Neural cell (in vitro differentiated cells): Measurements from ENCODE around the gene TMED3. TPM values are rescaled to one million over a fixed set of nuclear protein-coding genes. Genes with fewer than 3 reads are reported as not detected.
A peak's percentile ranks its signal among the peaks of the same experiment; 100 is the strongest.

Source experiments
- H2AFZ ChIP-seq: fragments of 200-600, 300-800 bp; sonication (generic), shearing (Covaris generic); 2 replicates; pipeline ENCODE4 v1.6.0; 2014; ENCODE audit warnings: low read depth, mild to moderate bottlenecking, antibody characterized with exemption, low read length, moderate library complexity
- H3F3A ChIP-seq: fragments of 200-600 bp; shearing (Covaris generic); 2 replicates; pipeline ENCODE4 v1.6.1; 2016; ENCODE audit warnings: mild to moderate bottlenecking, moderate library complexity, mixed read lengths, antibody characterized with exemption, low read length; ENCODE audit not compliant: insufficient read depth, poor library complexity, severe bottlenecking
- H3K27ac ChIP-seq: fragments of 200-600, 300-800 bp; sonication (generic), shearing (Covaris generic); 2 replicates; pipeline ENCODE4 v1.5.1; 2014; ENCODE audit warnings: mild to moderate bottlenecking, low read length, moderate library complexity
- H3K27me3 ChIP-seq: fragments of 300-800, 200-600 bp; sonication (generic), shearing (Covaris generic); 2 replicates; pipeline ENCODE4 v1.6.0; 2014; ENCODE audit warnings: mild to moderate bottlenecking, low read depth, low read length, moderate library complexity; ENCODE audit not compliant: insufficient read depth
- H3K36me3 ChIP-seq: fragments of 300-800, 200-600 bp; sonication (generic), shearing (Covaris generic); 2 replicates; pipeline ENCODE4 v1.5.1; 2014; ENCODE audit warnings: mild to moderate bottlenecking, antibody characterized with exemption, low read length, moderate library complexity; ENCODE audit not compliant: insufficient read depth
- H3K4me2 ChIP-seq: fragments of 300-800, 200-600 bp; sonication (generic), shearing (Covaris generic); 2 replicates; pipeline ENCODE4 v1.6.0; 2014; ENCODE audit warnings: mild to moderate bottlenecking, low read length
- H3K4me3 ChIP-seq: fragments of 300-800, 200-600 bp; sonication (generic), shearing (Covaris generic); 2 replicates; pipeline ENCODE4 v1.5.1; 2014; ENCODE audit warnings: mild to moderate bottlenecking, low read length, moderate library complexity
- H3K79me2 ChIP-seq: fragments of 200-600 bp; shearing (Covaris generic); replicated peaks from 2 replicates; pipeline ENCODE4 v1.6.0; 2014; ENCODE audit warnings: mild to moderate bottlenecking, low read length, moderate library complexity; ENCODE audit not compliant: insufficient read depth
- H3K9ac ChIP-seq: fragments of 300-800, 200-600 bp; sonication (generic), shearing (Covaris generic); 2 replicates; pipeline ENCODE4 v1.6.1; 2016; ENCODE audit warnings: mild to moderate bottlenecking, low read length, mixed read lengths
- H3K9me2 ChIP-seq: fragments of 200-600 bp; shearing (Covaris generic); 2 replicates; pipeline ENCODE4 v1.6.1; 2016; ENCODE audit warnings: mild to moderate bottlenecking, low read length, mixed read lengths; ENCODE audit not compliant: insufficient read depth
- H3K9me3 ChIP-seq: fragments of 200-600, 300-800 bp; sonication (generic), shearing (Covaris generic); 2 replicates; pipeline ENCODE4 v1.6.1; 2016; ENCODE audit warnings: mild to moderate bottlenecking, mixed run types, low read length, moderate library complexity, mixed read lengths
- H4K20me1 ChIP-seq: fragments of 200-600 bp; shearing (Covaris generic); 2 replicates; pipeline ENCODE4 v1.6.1; 2016; ENCODE audit warnings: mild to moderate bottlenecking, mixed run types; ENCODE audit not compliant: insufficient read depth
- EP300 ChIP-seq: fragments of 450-650 bp; conservative IDR thresholded peaks from 2 replicates; pipeline ENCODE4 v1.6.1; 2014; ENCODE audit warnings: antibody characterized with exemption, mild to moderate bottlenecking, moderate library complexity; ENCODE audit not compliant: poor library complexity, severe bottlenecking
- EZH2 ChIP-seq: fragments of 200-600, 300-800 bp; shearing (Covaris generic), sonication (generic); IDR thresholded peaks from 2 replicates; pipeline ENCODE4 v1.6.1; 2014; ENCODE audit warnings: antibody characterized with exemption, low read length, borderline replicate concordance, mild to moderate bottlenecking; ENCODE audit not compliant: insufficient read depth, poor library complexity, severe bottlenecking
- MXI1 ChIP-seq: fragments of 450-650 bp; conservative IDR thresholded peaks from 2 replicates; pipeline ENCODE4 v1.6.1; 2014; ENCODE audit warnings: antibody characterized with exemption, mild to moderate bottlenecking; ENCODE audit not compliant: poor library complexity, severe bottlenecking
- POLR2AphosphoS5 ChIP-seq: IDR thresholded peaks from 2 replicates; pipeline ENCODE4 v1.6.1; 2012
- RAD21 ChIP-seq: fragments of 450-650 bp; conservative IDR thresholded peaks from 2 replicates; pipeline ENCODE4 v1.6.1; 2014; ENCODE audit warnings: antibody characterized with exemption, mild to moderate bottlenecking, moderate library complexity
- REST ChIP-seq: IDR thresholded peaks from 2 replicates; pipeline ENCODE4 v1.6.1; 2012; ENCODE audit warnings: borderline replicate concordance
- SMC3 ChIP-seq: fragments of 450-650 bp; conservative IDR thresholded peaks from 2 replicates; pipeline ENCODE4 v1.6.1; 2014; ENCODE audit warnings: antibody characterized with exemption, mild to moderate bottlenecking, moderate library complexity; ENCODE audit not compliant: poor library complexity
- TAF1 ChIP-seq: IDR thresholded peaks from 2 replicates; pipeline ENCODE4 v1.6.1; 2012; ENCODE audit warnings: low read depth
- polyA plus RNA-seq: library from polyadenylated mRNA; depleted of rRNA; stranded (reverse); fragments of >200 nt; gene quantifications from 2 replicates; pipeline ENCODE4 v1.2.3, GENCODE V29; 2014
- TF ChIP-seq, protein P1 (sequence below): fragments of 450-650 bp; IDR thresholded peaks from 2 replicates; pipeline ENCODE4 v1.5.1; 2014; ENCODE audit warnings: antibody characterized with exemption, mild to moderate bottlenecking, moderate library complexity; ENCODE audit not compliant: poor library complexity, severe bottlenecking

TMED3 gene
- polyA plus RNA-seq, 1 donor from 2014 or later, result 83.5 TPM

DNA sequence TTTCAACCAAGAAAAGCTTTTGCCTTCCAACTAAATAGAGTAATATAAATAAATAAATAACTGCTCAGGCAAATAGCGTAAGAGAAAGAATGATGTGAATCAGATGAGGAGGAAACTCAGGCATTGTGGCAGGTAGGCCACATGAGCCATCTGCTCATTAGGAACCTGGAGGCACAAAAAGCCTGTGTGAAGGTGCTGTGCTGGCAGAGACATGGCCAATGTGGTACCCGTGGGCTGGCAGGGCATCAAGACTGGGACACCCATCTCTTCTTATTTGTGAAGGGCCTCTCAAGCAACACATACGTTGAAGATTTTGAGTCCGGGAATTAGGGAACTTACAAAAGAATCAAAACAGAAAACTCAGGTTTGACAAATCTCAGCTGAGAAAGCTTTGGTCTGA lies 18.9 kb upstream of the TMED3 start:
- Histone ChIP-seq H3K4me3 (no peak overlapping the region), H3K4me2 (no peak overlapping the region), H3F3A (no peaks in the 10 kb centered on the region), H3K9me3 (no peaks in the 10 kb centered on the region), H2AFZ (no peak overlapping the region), H3K9ac (no peak overlapping the region), H4K20me1 (no peaks in the 10 kb centered on the region), H3K9me2 (no peaks in the 10 kb centered on the region), H3K27me3 (peaks cover 22% of the 10 kb centered on the region), H3K36me3 (no peaks in the 10 kb centered on the region), H3K27ac (no peak overlapping the region), H3K79me2 (no peaks in the 10 kb centered on the region)
- TF ChIP-seq SMC3 (no peak), EZH2 (no peak)

- H3K27ac ChIP-seq, result no peak overlapping the region
- no peaks in the 10 kb centered on the region for H3F3A ChIP-seq
- no peaks in the 10 kb centered on the region for H3K9me2 ChIP-seq
- H3K79me2 ChIP-seq, result no peaks in the 10 kb centered on the region
- no peak overlapping the region for H3K4me3 ChIP-seq
- H3K36me3 ChIP-seq, result no peaks in the 10 kb centered on the region
- no peak overlapping the region for H3K4me2 ChIP-seq
- H2AFZ ChIP-seq, result no peak overlapping the region
- peaks cover 9% of the 10 kb centered on the region for H3K27me3 ChIP-seq
- TF ChIP-seq, protein P1, sequence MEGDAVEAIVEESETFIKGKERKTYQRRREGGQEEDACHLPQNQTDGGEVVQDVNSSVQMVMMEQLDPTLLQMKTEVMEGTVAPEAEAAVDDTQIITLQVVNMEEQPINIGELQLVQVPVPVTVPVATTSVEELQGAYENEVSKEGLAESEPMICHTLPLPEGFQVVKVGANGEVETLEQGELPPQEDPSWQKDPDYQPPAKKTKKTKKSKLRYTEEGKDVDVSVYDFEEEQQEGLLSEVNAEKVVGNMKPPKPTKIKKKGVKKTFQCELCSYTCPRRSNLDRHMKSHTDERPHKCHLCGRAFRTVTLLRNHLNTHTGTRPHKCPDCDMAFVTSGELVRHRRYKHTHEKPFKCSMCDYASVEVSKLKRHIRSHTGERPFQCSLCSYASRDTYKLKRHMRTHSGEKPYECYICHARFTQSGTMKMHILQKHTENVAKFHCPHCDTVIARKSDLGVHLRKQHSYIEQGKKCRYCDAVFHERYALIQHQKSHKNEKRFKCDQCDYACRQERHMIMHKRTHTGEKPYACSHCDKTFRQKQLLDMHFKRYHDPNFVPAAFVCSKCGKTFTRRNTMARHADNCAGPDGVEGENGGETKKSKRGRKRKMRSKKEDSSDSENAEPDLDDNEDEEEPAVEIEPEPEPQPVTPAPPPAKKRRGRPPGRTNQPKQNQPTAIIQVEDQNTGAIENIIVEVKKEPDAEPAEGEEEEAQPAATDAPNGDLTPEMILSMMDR, result no peak
- no peak for TF ChIP-seq TAF1
- TF ChIP-seq RAD21, result no peak
- TF ChIP-seq REST, result no peak
- TF ChIP-seq MXI1, result no peak
- TF ChIP-seq SMC3, result no peak
- TF ChIP-seq EZH2, result no peak
- TF ChIP-seq POLR2AphosphoS5, result no peak
- TF ChIP-seq EP300, result no peak
- no peaks in the 10 kb centered on the region for H3K9me3 ChIP-seq
- H4K20me1 ChIP-seq, result no peaks in the 10 kb centered on the region
- H3K9ac ChIP-seq, result no peak overlapping the region
Observed at GRCh38 chr15:79294075-79294474, 16.8 kb upstream of the TMED3 start.

DNA sequence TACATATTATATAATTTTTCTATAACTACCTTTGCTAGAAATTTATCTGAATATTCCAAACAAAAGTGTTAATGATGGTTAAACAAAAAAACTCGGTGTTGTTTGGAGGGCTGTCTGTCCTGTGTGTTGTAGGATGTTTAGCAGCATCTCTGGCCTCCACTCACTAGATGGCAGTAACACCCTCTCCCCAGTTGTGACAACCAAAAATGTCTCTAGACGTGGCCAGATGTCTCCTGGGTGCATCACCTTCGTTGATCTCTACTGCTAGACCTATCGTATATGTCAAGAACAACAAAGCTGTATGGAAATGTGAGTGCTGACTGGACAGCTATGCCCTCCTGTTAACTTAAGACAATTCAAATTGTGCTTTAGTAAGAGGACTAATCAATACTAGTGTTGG lies 14.3 kb upstream of the TMED3 start:
- H2AFZ ChIP-seq, result no peak overlapping the region
- no peaks in the 10 kb centered on the region for H3K9me3 ChIP-seq
- H4K20me1 ChIP-seq, result no peaks in the 10 kb centered on the region
- H3K36me3 ChIP-seq, result no peaks in the 10 kb centered on the region
- no peak for TF ChIP-seq EP300
- TF ChIP-seq, protein P1, result peak; percentile 15
- no peak for TF ChIP-seq REST
- no peaks in the 10 kb centered on the region for H3K9me2 ChIP-seq
- H3K27ac ChIP-seq, result no peak overlapping the region
- peaks cover 8% of the 10 kb centered on the region for H3K27me3 ChIP-seq
- H3K79me2 ChIP-seq, result no peaks in the 10 kb centered on the region
- H3K9ac ChIP-seq, result no peak overlapping the region
- no peak overlapping the region for H3K4me3 ChIP-seq
- H3F3A ChIP-seq, result no peaks in the 10 kb centered on the region
- no peak overlapping the region for H3K4me2 ChIP-seq
